Kidney epithelial cell (primary cell): Measurements from ENCODE around the gene PLEKHA8. TPM values are rescaled to one million over a fixed set of nuclear protein-coding genes. Genes with fewer than 3 reads are reported as not detected.
"Not testable (repeated sequence)": the region's sequence is repeated elsewhere in the genome, so short reads cannot be mapped to it uniquely, and the experiment has no call there.

ENCODE experiments used
- DNase-seq: peaks from one replicate; pipeline ENCODE4 v3.0.0-alpha.2; 2010; ENCODE audit warnings: low read depth
- H3K27me3 ChIP-seq: 2 replicates; pipeline ENCODE4 v1.6.0; 2011; ENCODE audit warnings: low read length; ENCODE audit not compliant: control insufficient read depth, insufficient read depth
- H3K36me3 ChIP-seq: 2 replicates; pipeline ENCODE4 v1.5.1; 2011; ENCODE audit warnings: low read length; ENCODE audit not compliant: control insufficient read depth, insufficient read depth
- H3K4me3 ChIP-seq: 2 replicates; pipeline ENCODE4 v1.5.1; 2011; ENCODE audit warnings: low read depth, mild to moderate bottlenecking, control low read depth, low read length
- total RNA-seq: library from RNA; depleted of rRNA; stranded (reverse); fragments of >200 nt; gene quantifications from 2 replicates; pipeline ENCODE4 v1.2.3, GENCODE V29; 2015
- TF ChIP-seq, protein P1 (sequence below): IDR thresholded peaks from 2 replicates; pipeline ENCODE4 v1.5.1; 2011; ENCODE audit warnings: mild to moderate bottlenecking, moderate library complexity, low read length, control low read depth, inconsistent platforms; ENCODE audit not compliant: insufficient read depth, poor library complexity, severe bottlenecking

PLEKHA8 gene
- total RNA-seq, 1 donor from 2014 or later, result 22.7 TPM

DNA sequence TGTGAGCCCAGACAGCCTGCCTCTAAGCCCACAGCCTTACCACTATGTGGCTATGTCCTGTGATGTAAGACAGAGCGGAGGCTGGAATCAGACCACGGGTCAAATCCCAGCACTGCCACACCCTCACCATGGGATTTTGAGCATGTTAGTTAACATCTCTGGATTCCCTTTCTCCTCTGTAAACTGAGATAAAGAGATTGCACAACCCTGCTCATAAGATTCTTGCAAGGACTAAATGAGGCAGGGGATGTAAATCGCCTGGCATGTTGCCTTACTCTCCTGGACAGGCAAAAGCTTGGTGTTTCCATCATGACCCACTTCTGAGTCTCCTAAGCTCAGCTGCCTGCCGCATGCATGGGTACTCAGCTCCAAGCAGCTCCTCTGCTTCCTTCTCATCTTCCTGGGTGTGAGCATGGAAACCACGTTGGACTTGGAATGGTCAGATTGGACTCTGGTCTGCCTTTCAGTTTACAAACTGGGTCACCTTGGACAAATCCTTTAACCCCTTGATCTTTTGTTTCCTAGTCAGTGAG, 65.3 kb downstream of the PLEKHA8 start:
- Histone ChIP-seq H3K36me3 (no peaks in the 10 kb centered on the region), H3K4me3 (no peak overlapping the region), H3K27me3 (no peaks in the 10 kb centered on the region)
- no peak for DNase-seq
- TF ChIP-seq, protein P1, sequence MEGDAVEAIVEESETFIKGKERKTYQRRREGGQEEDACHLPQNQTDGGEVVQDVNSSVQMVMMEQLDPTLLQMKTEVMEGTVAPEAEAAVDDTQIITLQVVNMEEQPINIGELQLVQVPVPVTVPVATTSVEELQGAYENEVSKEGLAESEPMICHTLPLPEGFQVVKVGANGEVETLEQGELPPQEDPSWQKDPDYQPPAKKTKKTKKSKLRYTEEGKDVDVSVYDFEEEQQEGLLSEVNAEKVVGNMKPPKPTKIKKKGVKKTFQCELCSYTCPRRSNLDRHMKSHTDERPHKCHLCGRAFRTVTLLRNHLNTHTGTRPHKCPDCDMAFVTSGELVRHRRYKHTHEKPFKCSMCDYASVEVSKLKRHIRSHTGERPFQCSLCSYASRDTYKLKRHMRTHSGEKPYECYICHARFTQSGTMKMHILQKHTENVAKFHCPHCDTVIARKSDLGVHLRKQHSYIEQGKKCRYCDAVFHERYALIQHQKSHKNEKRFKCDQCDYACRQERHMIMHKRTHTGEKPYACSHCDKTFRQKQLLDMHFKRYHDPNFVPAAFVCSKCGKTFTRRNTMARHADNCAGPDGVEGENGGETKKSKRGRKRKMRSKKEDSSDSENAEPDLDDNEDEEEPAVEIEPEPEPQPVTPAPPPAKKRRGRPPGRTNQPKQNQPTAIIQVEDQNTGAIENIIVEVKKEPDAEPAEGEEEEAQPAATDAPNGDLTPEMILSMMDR, result no peak

DNA sequence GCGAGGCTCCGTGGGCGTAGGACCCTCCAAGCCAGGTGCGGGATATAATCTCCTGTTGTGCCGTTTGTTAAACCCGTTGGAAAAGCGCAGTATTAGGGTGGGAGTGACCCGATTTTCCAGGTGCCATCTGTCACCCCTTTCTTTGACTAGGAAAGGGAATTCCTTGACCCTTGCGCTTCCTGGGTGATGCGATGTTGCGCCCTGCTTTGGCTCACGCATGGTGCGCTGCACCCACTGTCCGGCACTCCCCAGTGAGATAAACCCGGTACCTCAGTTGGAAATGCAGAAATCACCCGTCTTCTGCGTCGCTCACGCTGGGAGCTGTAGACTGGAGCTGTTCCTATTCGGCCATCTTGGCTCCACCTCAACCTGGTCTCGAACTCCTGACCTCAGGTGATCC, 70.4 kb downstream of the PLEKHA8 start:
- DNase-seq, H3K36me3 ChIP-seq, H3K27me3 ChIP-seq, H3K4me3 ChIP-seq: not testable (repeated sequence)

DNA sequence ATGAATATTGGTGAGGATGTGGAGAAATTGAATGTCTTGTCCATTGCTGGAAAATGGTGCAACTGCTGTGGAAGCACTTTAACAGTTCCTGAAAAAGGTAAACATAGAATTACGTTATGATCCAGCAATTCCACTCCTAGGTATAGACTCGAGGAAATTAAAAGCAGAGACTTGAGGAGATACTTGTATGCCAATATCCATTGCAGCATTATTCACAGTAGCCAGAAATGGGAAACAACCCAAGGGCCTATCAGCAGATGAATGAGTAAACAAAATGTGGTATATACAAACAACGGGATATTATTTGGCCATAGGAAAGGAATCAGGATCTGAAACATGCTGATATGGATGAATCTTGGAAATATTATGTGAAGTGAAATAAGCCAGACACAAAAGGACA, 74.1 kb downstream of the PLEKHA8 start:
- DNase-seq, result no peak
- TF ChIP-seq, protein P1, result no peak
- Histone ChIP-seq H3K36me3 (no peaks in the 10 kb centered on the region), H3K27me3 (no peaks in the 10 kb centered on the region), H3K4me3 (no peak overlapping the region)

DNA sequence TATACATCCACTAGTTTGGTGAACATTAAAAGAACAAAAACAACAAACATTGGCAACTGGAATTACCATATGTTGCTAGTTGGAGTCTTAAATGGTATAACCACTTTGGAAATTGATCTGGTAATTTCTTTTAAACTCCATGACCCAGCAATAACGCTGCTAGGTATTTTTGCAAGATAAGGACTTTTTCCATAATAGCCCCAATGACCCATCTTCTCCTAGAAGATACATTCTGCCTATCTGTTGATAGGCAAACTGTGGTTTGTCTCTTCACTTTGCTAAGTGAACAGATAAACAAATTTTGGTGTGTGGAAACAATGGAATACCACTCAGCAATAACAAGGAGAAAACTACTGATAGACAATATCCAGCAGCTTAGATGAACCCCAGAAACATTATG, 75.9 kb downstream of the PLEKHA8 start:
- TF ChIP-seq, protein P1, result no peak
- DNase-seq, result no peak
- H3K36me3 ChIP-seq, result no peaks in the 10 kb centered on the region

DNA sequence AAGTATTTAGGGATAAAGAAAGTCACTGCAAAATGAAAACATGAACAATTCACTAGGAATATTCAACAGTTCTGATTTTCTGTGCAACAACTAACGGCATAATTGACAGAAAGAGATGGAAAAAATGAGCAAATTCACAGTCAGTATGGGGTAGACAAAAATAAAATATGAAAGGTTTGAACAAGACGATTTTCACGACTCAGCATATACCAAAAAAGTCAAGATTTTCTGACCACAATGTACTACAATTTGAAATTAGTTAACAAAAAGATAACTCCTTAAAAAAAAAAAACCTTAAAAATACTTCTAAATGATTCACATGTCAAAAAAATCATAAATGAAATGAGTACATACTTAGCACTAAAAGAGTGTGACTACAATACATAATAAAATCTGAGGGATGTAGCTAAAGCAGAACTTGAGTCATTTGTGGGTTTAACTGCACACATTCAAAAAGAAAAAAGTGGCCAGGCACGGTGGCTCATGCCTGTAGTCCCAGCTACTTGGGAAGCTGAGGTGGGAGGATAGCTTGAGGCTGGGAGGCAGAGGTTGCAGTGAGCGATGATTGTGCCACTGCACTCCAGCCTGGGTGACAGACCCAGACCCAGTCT, 84.0 kb downstream of the PLEKHA8 start:
- no peak overlapping the region for H3K4me3 ChIP-seq

More for the DNA sequence above, 75.9 kb downstream of the PLEKHA8 start:
- Histone ChIP-seq H3K4me3 (no peak overlapping the region), H3K27me3 (no peaks in the 10 kb centered on the region)

DNA sequence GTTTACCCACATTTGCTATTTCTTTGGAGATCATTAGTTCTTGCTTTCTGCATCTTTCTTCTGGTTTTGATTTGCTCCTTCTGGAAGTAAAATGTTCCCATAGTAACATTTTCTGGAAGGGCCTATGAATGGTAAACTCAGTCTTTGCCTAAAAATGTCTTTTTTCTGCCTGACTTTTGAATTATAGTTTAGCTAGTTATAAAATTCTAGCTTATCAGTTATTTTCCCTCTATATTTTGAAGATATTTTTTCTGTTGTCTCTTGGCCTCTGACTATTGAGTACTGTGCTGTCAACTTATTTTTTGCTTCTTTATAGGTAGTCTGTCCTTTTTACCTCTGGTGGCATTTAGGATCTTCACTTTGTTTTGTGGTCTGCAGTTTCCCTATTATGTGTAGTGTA, 84.9 kb downstream of the PLEKHA8 start:
- Histone ChIP-seq H3K36me3 (no peaks in the 10 kb centered on the region), H3K4me3 (no peak overlapping the region), H3K27me3 (no peaks in the 10 kb centered on the region)
- no peak for DNase-seq
- TF ChIP-seq, protein P1, result no peak

More for the DNA sequence above, 84.0 kb downstream of the PLEKHA8 start:
- DNase-seq, result no peak
- TF ChIP-seq, protein P1, result no peak
- no peaks in the 10 kb centered on the region for H3K36me3 ChIP-seq
- no peaks in the 10 kb centered on the region for H3K27me3 ChIP-seq
